GM12864 (cell line): ENCODE data around the gene KIF12.

Source experiments
- DNase-seq: peaks from one replicate; pipeline ENCODE4 v3.0.0-alpha.2; 2011; ENCODE audit warnings: low read depth
- H3K4me3 ChIP-seq: 2 replicates; pipeline ENCODE4 v1.5.1; 2011; ENCODE audit warnings: mild to moderate bottlenecking, low read depth, low read length, control low read depth
- CTCF ChIP-seq: IDR thresholded peaks from 2 replicates; pipeline ENCODE4 v1.5.1; 2011; ENCODE audit warnings: low read depth, mild to moderate bottlenecking, moderate library complexity, low read length, control low read depth, inconsistent platforms; ENCODE audit errors: missing control alignments

KIF12 gene

GRCh38 chr9:114098936-114099668 lies at the start of gene KIF12:
Gene KIF12 (minus strand): TSS chr9:114099292. CDS start chr9:114099276, 16 bp downstream.
- no peak for TF ChIP-seq CTCF
- DNase-seq, result no peak
- H3K4me3 ChIP-seq, result no peak within 1 kb of the TSS

- no peak overlapping the region for H3K4me3 ChIP-seq
- TF ChIP-seq CTCF, result no peak
- no peak for DNase-seq
Measured at GRCh38 chr9:114146735-114147134, 47.6 kb upstream of the KIF12 start.

DNA sequence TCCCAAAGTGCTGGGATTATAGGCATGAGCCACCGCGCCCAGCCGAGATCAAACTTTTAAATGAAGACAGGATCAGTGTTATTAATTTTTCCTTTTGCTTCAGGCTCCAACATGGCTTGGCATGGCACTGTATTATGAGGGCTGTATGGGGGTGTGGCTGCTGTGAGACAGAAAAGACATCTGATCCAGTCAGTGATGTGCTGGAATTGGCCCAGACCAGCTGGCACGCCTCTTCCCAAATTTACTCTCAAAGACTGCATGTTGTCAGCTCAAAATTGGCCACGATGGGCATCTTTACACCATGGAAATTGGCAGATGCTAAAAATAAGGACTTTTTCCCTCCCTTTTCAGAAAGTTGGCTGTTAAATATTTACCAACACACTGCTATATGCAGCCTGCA lies 44.1 kb upstream of the KIF12 start:
- TF ChIP-seq CTCF, result no peak
- no peak overlapping the region for H3K4me3 ChIP-seq
- no peak for DNase-seq

- no peak for DNase-seq
- no peak for TF ChIP-seq CTCF
Measured at GRCh38 chr9:114141553-114142402, 42.7 kb upstream of the KIF12 start.

GRCh38 chr9:114140850-114141249 lies 41.8 kb upstream of the KIF12 start:
- no peak overlapping the region for H3K4me3 ChIP-seq
- TF ChIP-seq CTCF, result no peak
- DNase-seq, result no peak

More at GRCh38 chr9:114141553-114142402, 42.7 kb upstream of the KIF12 start:
- no peak overlapping the region for H3K4me3 ChIP-seq

GRCh38 chr9:114140401-114140800 lies 41.3 kb upstream of the KIF12 start:
- H3K4me3 ChIP-seq, result no peak overlapping the region

More at GRCh38 chr9:114140401-114140800, 41.3 kb upstream of the KIF12 start:
- DNase-seq, result no peak
- TF ChIP-seq CTCF, result no peak
